Measurements from ENCODE around the gene SCCPDH. TPM values are rescaled to one million over a fixed set of nuclear protein-coding genes. Genes with fewer than 3 reads are reported as not detected.

Gene SCCPDH
- total RNA-seq, 2 donors from 2014 or later = 25.1 to 28.9 TPM

DNA sequence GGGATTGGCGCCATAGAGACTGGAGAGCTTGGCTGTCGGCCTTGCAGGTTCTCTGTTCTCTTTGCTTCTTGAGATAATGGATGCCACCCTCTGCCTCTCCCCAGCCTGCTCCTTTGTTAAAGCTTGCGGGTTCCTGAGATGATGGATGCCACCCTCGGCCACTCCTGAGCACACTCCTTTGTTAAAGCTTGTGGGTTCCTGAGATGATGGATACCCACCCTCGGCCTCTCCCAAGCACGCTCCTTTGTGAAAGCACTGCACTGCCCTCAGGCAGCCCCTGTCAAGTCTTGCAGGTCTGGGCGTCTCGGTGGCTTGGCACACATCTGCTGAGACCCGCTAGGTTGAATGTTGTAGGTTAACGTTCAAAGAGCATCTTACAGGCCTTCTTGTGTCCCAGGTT, 76.5 kb downstream of the SCCPDH start:
- TF ChIP-seq, protein P1, sequence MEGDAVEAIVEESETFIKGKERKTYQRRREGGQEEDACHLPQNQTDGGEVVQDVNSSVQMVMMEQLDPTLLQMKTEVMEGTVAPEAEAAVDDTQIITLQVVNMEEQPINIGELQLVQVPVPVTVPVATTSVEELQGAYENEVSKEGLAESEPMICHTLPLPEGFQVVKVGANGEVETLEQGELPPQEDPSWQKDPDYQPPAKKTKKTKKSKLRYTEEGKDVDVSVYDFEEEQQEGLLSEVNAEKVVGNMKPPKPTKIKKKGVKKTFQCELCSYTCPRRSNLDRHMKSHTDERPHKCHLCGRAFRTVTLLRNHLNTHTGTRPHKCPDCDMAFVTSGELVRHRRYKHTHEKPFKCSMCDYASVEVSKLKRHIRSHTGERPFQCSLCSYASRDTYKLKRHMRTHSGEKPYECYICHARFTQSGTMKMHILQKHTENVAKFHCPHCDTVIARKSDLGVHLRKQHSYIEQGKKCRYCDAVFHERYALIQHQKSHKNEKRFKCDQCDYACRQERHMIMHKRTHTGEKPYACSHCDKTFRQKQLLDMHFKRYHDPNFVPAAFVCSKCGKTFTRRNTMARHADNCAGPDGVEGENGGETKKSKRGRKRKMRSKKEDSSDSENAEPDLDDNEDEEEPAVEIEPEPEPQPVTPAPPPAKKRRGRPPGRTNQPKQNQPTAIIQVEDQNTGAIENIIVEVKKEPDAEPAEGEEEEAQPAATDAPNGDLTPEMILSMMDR (conservative IDR thresholded peaks at IDR 0.05) = no peak
- Mint-ChIP-seq H3K4me3 (no peak overlapping the region), H3K4me1 (peaks cover 15% of the 10 kb centered on the region), H3K27me3 (ENCODE audit: insufficient read depth) (no peaks in the 10 kb centered on the region), H3K9me3 (no peaks in the 10 kb centered on the region), H3K27ac (no peak overlapping the region), H3K36me3 (ENCODE audit: low read depth) (no peaks in the 10 kb centered on the region)
- Histone ChIP-seq H3K4me3 (ENCODE audit: low read length) (no peak overlapping the region), H3K4me1 (ENCODE audit: control insufficient read depth, insufficient read depth, low read length) (no peaks in the 10 kb centered on the region), H3K27me3 (ENCODE audit: control insufficient read depth, insufficient read depth, low read length, poor library complexity, severe bottlenecking) (no peaks in the 10 kb centered on the region), H3K36me3 (ENCODE audit: control insufficient read depth, insufficient read depth, low read length) (no peaks in the 10 kb centered on the region), H3K9me3 (ENCODE audit: control insufficient read depth, low read length) (no peaks in the 10 kb centered on the region), H3K27ac (ENCODE audit: low read depth, low read length) (no peak overlapping the region), H3K9ac (ENCODE audit: extremely low read depth, low read length, poor library complexity, severe bottlenecking) (no peak overlapping the region)
- WGBS, 2 experiments (ENCODE audit: insufficient coverage in 1 of 2, insufficient read length in 1 of 2) = 91 to 93% methylated on average over 8 to 10 of the region's 10 CpGs
- no peak for DNase-seq

DNA sequence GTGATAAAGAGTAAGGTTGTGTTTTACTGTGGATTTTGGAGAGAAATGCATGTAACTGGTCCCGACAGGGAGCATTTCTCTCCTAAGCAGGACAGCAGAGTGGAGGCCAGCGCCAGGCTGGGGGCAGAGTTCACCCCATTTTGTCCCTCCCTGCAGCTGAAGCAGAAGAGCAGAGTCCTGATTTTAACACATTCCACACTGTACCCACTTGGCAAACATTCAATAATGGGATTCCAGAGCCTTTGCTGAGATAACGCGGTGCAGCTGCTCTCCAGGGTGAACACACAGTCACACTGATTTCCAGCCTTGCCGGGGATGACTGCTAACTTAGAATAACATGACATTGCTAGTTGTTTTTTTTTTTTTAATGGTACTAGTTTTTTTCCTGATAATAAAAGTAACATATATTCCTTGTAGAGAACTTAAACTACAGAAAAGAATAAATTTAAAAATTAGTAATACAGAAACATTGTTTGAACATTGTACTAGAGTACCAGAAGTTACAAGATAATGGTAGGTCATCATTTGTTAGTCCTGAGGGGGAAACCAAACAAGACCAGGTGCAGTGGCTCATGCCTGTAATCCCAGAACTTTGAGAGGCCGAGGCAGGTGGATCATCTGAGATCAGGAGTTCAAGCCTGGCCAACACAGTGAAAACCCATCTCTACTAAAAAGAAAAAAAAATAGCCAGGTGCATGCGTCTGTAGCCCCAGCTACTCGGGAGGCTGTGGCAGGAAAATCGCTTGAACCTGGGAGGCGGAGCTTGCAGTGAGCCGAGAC, 77.2 kb downstream of the SCCPDH start:
- TF ChIP-seq, protein P1 (conservative IDR thresholded peaks at IDR 0.05) = no peak
- 92 to 97% methylated on average over 5 to 11 of the region's 11 CpGs for WGBS, 2 experiments (ENCODE audit: insufficient coverage in 1 of 2, insufficient read length in 1 of 2)
- Histone ChIP-seq H3K4me3 (ENCODE audit: low read length) (no peak overlapping the region), H3K27ac (ENCODE audit: low read depth, low read length) (peak overlapping the region; percentile 36), H3K27me3 (ENCODE audit: control insufficient read depth, insufficient read depth, low read length, poor library complexity, severe bottlenecking) (no peaks in the 10 kb centered on the region), H3K36me3 (ENCODE audit: control insufficient read depth, insufficient read depth, low read length) (no peaks in the 10 kb centered on the region), H3K9ac (ENCODE audit: extremely low read depth, low read length, poor library complexity, severe bottlenecking) (no peak overlapping the region), H3K4me1 (ENCODE audit: control insufficient read depth, insufficient read depth, low read length) (no peaks in the 10 kb centered on the region), H3K9me3 (ENCODE audit: control insufficient read depth, low read length) (no peaks in the 10 kb centered on the region)
- no peaks in the 10 kb centered on the region for H3K36me3 Mint-ChIP-seq (ENCODE audit: low read depth)
- no peak overlapping the region for H3K4me3 Mint-ChIP-seq
- DNase-seq = no peak
- no peak overlapping the region for H3K27ac Mint-ChIP-seq
- H3K9me3 Mint-ChIP-seq = no peaks in the 10 kb centered on the region
- peaks cover 15% of the 10 kb centered on the region for H3K4me1 Mint-ChIP-seq
- H3K27me3 Mint-ChIP-seq (ENCODE audit: insufficient read depth) = no peaks in the 10 kb centered on the region

DNA sequence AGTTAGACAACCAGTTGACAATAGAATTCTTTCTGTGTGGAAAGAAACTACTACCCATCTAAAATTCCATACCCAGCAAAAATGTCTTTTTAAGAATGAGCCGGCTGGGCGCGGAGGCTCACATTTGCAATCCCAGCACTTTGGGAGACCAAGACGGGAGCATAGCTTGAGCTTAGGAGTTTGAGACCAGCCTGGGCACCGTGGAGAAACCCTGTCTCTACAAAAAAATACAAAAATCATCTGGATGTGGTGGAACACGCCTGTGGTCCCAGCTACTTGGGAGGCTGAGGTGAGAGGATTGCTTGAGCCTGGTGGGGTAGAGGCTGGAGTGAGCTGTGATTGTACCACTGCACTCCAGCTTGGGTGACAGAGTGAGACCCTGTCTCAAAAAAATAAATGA, 79.2 kb downstream of the SCCPDH start:
- Histone ChIP-seq H3K27me3 (ENCODE audit: control insufficient read depth, insufficient read depth, low read length, poor library complexity, severe bottlenecking) (no peaks in the 10 kb centered on the region), H3K4me1 (ENCODE audit: control insufficient read depth, insufficient read depth, low read length) (no peaks in the 10 kb centered on the region), H3K27ac (ENCODE audit: low read depth, low read length) (no peak overlapping the region), H3K9ac (ENCODE audit: extremely low read depth, low read length, poor library complexity, severe bottlenecking) (no peak overlapping the region), H3K36me3 (ENCODE audit: control insufficient read depth, insufficient read depth, low read length) (no peaks in the 10 kb centered on the region), H3K4me3 (ENCODE audit: low read length) (no peak overlapping the region), H3K9me3 (ENCODE audit: control insufficient read depth, low read length) (no peaks in the 10 kb centered on the region)
- 85 to 89% methylated on average over 4 to 6 of the region's 6 CpGs for WGBS, 2 experiments (ENCODE audit: insufficient coverage in 1 of 2, insufficient read length in 1 of 2)
- Mint-ChIP-seq H3K27ac (no peak overlapping the region), H3K4me1 (peaks cover 15% of the 10 kb centered on the region), H3K9me3 (peaks cover under 1% of the 10 kb centered on the region), H3K27me3 (ENCODE audit: insufficient read depth) (no peaks in the 10 kb centered on the region), H3K36me3 (ENCODE audit: low read depth) (no peaks in the 10 kb centered on the region), H3K4me3 (no peak overlapping the region)
- TF ChIP-seq, protein P1 (conservative IDR thresholded peaks at IDR 0.05) = no peak
- no peak for DNase-seq

Measured in endodermal cell (in vitro differentiated cells).